ENCODE data around the gene MUC22. TPM values are rescaled to one million over a fixed set of nuclear protein-coding genes. Genes with fewer than 3 reads are reported as not detected.

The MUC22 gene
- total and polyA plus RNA-seq, 10 of the 15 experiments (the other 5 are each of a cell fraction or from before 2014, with no cell fraction given) = under 0.01 to 0.09 (median 0.04) TPM; not detected in 4

GRCh38 chr6:31031095-31031494, 20.8 kb downstream of the MUC22 start:
- no peaks in the 10 kb centered on the region; a peak in 2 of 4 replicates for H3K27me3 ChIP-seq (replicated peaks in 1 of 2; ENCODE audit: control insufficient read depth in 2 of 2, insufficient read depth in 2 of 2, low read length in 1 of 2)
- H3K79me2 ChIP-seq (ENCODE audit: control insufficient read depth, insufficient read depth, low read length) = no peaks in the 10 kb centered on the region
- SMC1A ChIA-PET (ENCODE audit: uncharacterized antibody, unreplicated experiment) = no interaction called here
- H3K9me3 ChIP-seq (replicated peaks; ENCODE audit: control insufficient read depth, insufficient read depth, low read length) = no peaks in the 10 kb centered on the region
- no peaks in the 10 kb centered on the region for H4K20me1 ChIP-seq (ENCODE audit: control insufficient read depth, insufficient read depth)
- no peak for FAIRE-seq
- no peak for ATAC-seq
- no peak overlapping the region for H3K27ac ChIP-seq (ENCODE audit: control insufficient read depth, insufficient read depth)
- WGBS (ENCODE audit: insufficient coverage, insufficient replicate concordance, low lambda C conversion rate, missing lambda C conversion rate) = 27% methylated on average over 6 of the region's 6 CpGs
- H3K9ac ChIP-seq (ENCODE audit: control insufficient read depth, insufficient read depth, low read length) = no peak overlapping the region
- H2AFZ ChIP-seq (ENCODE audit: control insufficient read depth, low read depth, low read length) = no peak overlapping the region
- no peak overlapping the region for H3K4me2 ChIP-seq (ENCODE audit: control insufficient read depth, insufficient read depth)
- intact Hi-C loops (cut with micrococcal nuclease; ENCODE audit: unreplicated experiment) (no loop called here), in situ Hi-C loops (cut with MboI) (no loop called here)
- H3K36me3 ChIP-seq (ENCODE audit: control insufficient read depth in 2 of 2, insufficient read depth in 2 of 2, low read length in 1 of 2) = no peaks in the 10 kb centered on the region
- H3K4me1 ChIP-seq (ENCODE audit: control insufficient read depth, insufficient read depth, low read length) = no peaks in the 10 kb centered on the region
- no peak overlapping the region for H3K4me3 ChIP-seq
- TF ChIP-seq FOXK2 (IDR thresholded peaks at IDR 0.05) (no peak), PAX8 (IDR thresholded peaks at IDR 0.05) (no peak), ZBED1 (IDR thresholded peaks at IDR 0.05; ENCODE audit: borderline replicate concordance) (no peak), MXI1 (IDR thresholded peaks at IDR 0.05; ENCODE audit: low read depth, low read length) (no peak), SKIL (IDR thresholded peaks at IDR 0.05; ENCODE audit: low read depth, poor library complexity, severe bottlenecking) (no peak), WRNIP1 (IDR thresholded peaks at IDR 0.05; ENCODE audit: borderline replicate concordance, low read depth, low read length) (no peak), ELK1 (IDR thresholded peaks at IDR 0.05; ENCODE audit: low read depth, low read length) (no peak), CEBPB (IDR thresholded peaks at IDR 0.05; ENCODE audit: borderline replicate concordance in 1 of 2, low read depth in 2 of 2, low read length in 2 of 2) (no peak), CBX3 (IDR thresholded peaks at IDR 0.05; ENCODE audit: borderline replicate concordance, low read depth) (no peak), GATAD2B (conservative IDR thresholded peaks at IDR 0.05; ENCODE audit: low read depth) (no peak)
- BruUV-seq (replicated peaks) = no TSS peak
- RAD21 ChIA-PET (ENCODE audit: unreplicated experiment) = no interaction called here
- CTCF ChIA-PET = no interaction called here
- DNase-seq (ENCODE audit: low read depth, low spot score) = no peak
- POLR2A ChIA-PET = no interaction called here

Measured in GM12878 (cell line).